HUES64 (cell line): Measurements from ENCODE around the gene HEBP1.

ENCODE experiments used
- H3K27ac ChIP-seq: 2 replicates; pipeline ENCODE4 v1.7.0; 2013; ENCODE audit warnings: low read depth, low read length, inconsistent platforms
- H3K27me3 ChIP-seq: 2 replicates; pipeline ENCODE4 v1.6.1; 2013; ENCODE audit warnings: mild to moderate bottlenecking, low read length; ENCODE audit not compliant: insufficient read depth
- H3K36me3 ChIP-seq: 2 replicates; pipeline ENCODE4 v1.6.1; 2013; ENCODE audit warnings: mild to moderate bottlenecking, low read length; ENCODE audit not compliant: insufficient read depth
- H3K4me1 ChIP-seq: 2 replicates; pipeline ENCODE4 v1.6.1; 2013; ENCODE audit warnings: mild to moderate bottlenecking, low read length, moderate library complexity; ENCODE audit not compliant: insufficient read depth
- H3K4me3 ChIP-seq: 2 replicates; pipeline ENCODE4 v1.5.1; 2013; ENCODE audit warnings: mild to moderate bottlenecking, low read length, moderate library complexity
- H3K9ac ChIP-seq: 2 replicates; pipeline ENCODE4 v1.6.1; 2013; ENCODE audit warnings: mild to moderate bottlenecking, low read depth, low read length
- H3K9me3 ChIP-seq: 2 replicates; pipeline ENCODE4 v1.6.1; 2013; ENCODE audit warnings: low read depth, low read length; ENCODE audit not compliant: insufficient read depth
- WGBS: fragments of 150-250, 120-280 bp; methylation state at CpG from one replicate; pipeline ENCODE4 v1.1.7; 2013; ENCODE audit warnings: missing lambda C conversion rate; 5-methylcytosine and 5-hydroxymethylcytosine counted together

The HEBP1 gene

GRCh38 chr12:13023811-13024530, 23.9 kb upstream of the HEBP1 start:
- Histone ChIP-seq H3K9ac (no peak overlapping the region), H3K4me3 (no peak overlapping the region)
- 91% methylated on average over 6 of the region's 6 CpGs for WGBS

GRCh38 chr12:13022851-13023271, 22.8 kb upstream of the HEBP1 start:
- Histone ChIP-seq H3K9ac (no peak overlapping the region), H3K9me3 (no peaks in the 10 kb centered on the region), H3K4me1 (no peaks in the 10 kb centered on the region), H3K27ac (no peak overlapping the region), H3K27me3 (no peaks in the 10 kb centered on the region), H3K36me3 (no peaks in the 10 kb centered on the region), H3K4me3 (no peak overlapping the region)
- 94% methylated on average over 6 of the region's 6 CpGs for WGBS

More at GRCh38 chr12:13023811-13024530, 23.9 kb upstream of the HEBP1 start:
- Histone ChIP-seq H3K9me3 (no peaks in the 10 kb centered on the region), H3K36me3 (no peaks in the 10 kb centered on the region), H3K4me1 (peaks cover 4% of the 10 kb centered on the region; the same call in 1 of the 2 replicates), H3K27me3 (no peaks in the 10 kb centered on the region), H3K27ac (no peak overlapping the region)

GRCh38 chr12:13011098-13011497, 11.0 kb upstream of the HEBP1 start:
- peaks cover 6% of the 10 kb centered on the region for H3K4me1 ChIP-seq
- H3K27ac ChIP-seq, result no peak overlapping the region
- H3K36me3 ChIP-seq, result no peaks in the 10 kb centered on the region
- no peaks in the 10 kb centered on the region for H3K27me3 ChIP-seq
- no peaks in the 10 kb centered on the region for H3K9me3 ChIP-seq
- 90% methylated on average over 6 of the region's 6 CpGs for WGBS
- no peak overlapping the region for H3K9ac ChIP-seq
- H3K4me3 ChIP-seq, result no peak overlapping the region

- Histone ChIP-seq H3K4me1 (peaks cover 11% of the 10 kb centered on the region), H3K9me3 (no peaks in the 10 kb centered on the region), H3K4me3 (no peak overlapping the region), H3K27me3 (no peaks in the 10 kb centered on the region), H3K36me3 (no peaks in the 10 kb centered on the region), H3K27ac (no peak overlapping the region), H3K9ac (no peak overlapping the region)
- 93% methylated on average over 5 of the region's 5 CpGs for WGBS
Measured at GRCh38 chr12:13008741-13009380, 8.8 kb upstream of the HEBP1 start.

- WGBS, result 93% methylated on average over 7 of the region's 7 CpGs
- H3K9ac ChIP-seq, result no peak overlapping the region
- H3K27me3 ChIP-seq, result peaks cover 10% of the 10 kb centered on the region
- no peak overlapping the region for H3K27ac ChIP-seq
- H3K36me3 ChIP-seq, result no peaks in the 10 kb centered on the region
- H3K9me3 ChIP-seq, result no peaks in the 10 kb centered on the region
- peaks cover 11% of the 10 kb centered on the region for H3K4me1 ChIP-seq
- no peak overlapping the region for H3K4me3 ChIP-seq
Measured at GRCh38 chr12:13007496-13008233, 7.6 kb upstream of the HEBP1 start.

- Histone ChIP-seq H3K4me3 (no peak overlapping the region), H3K27me3 (peaks cover 23% of the 10 kb centered on the region), H3K9me3 (no peaks in the 10 kb centered on the region), H3K9ac (no peak overlapping the region), H3K27ac (0 out of 2 replicates have a peak overlapping the region, but pooled peaks have one; percentile 6), H3K36me3 (no peaks in the 10 kb centered on the region), H3K4me1 (peaks cover 15% of the 10 kb centered on the region)
- 51% methylated on average over 2 of the region's 2 CpGs for WGBS
Measured at GRCh38 chr12:13005649-13006048, 5.6 kb upstream of the HEBP1 start.

GRCh38 chr12:13004986-13005385, 4.9 kb upstream of the HEBP1 start:
- H3K9ac ChIP-seq, result no peak overlapping the region
- no peak overlapping the region for H3K27ac ChIP-seq
- H3K4me1 ChIP-seq, result peaks cover 15% of the 10 kb centered on the region
- H3K9me3 ChIP-seq, result no peaks in the 10 kb centered on the region
- WGBS, result 71% methylated on average over 3 of the region's 3 CpGs
- no peak overlapping the region for H3K4me3 ChIP-seq
- H3K36me3 ChIP-seq, result no peaks in the 10 kb centered on the region
- peaks cover 23% of the 10 kb centered on the region for H3K27me3 ChIP-seq

GRCh38 chr12:13004361-13004760, 4.3 kb upstream of the HEBP1 start:
- peaks cover 23% of the 10 kb centered on the region for H3K27me3 ChIP-seq
- WGBS, result 86% methylated on average over 1 of the region's 3 CpGs
- no peaks in the 10 kb centered on the region for H3K9me3 ChIP-seq
- peaks cover 15% of the 10 kb centered on the region for H3K4me1 ChIP-seq
- no peak overlapping the region for H3K27ac ChIP-seq
- H3K9ac ChIP-seq, result no peak overlapping the region
- no peak overlapping the region for H3K4me3 ChIP-seq
- no peaks in the 10 kb centered on the region for H3K36me3 ChIP-seq

GRCh38 chr12:13002301-13003097, 2.4 kb upstream of the HEBP1 start:
- Histone ChIP-seq H3K4me3 (no peak overlapping the region), H3K36me3 (no peaks in the 10 kb centered on the region), H3K27me3 (peaks cover 23% of the 10 kb centered on the region), H3K27ac (no peak overlapping the region), H3K9ac (no peak overlapping the region), H3K9me3 (no peaks in the 10 kb centered on the region), H3K4me1 (peaks cover 15% of the 10 kb centered on the region)
- 95% methylated on average over 10 of the region's 10 CpGs for WGBS

- Histone ChIP-seq H3K4me1 (peaks cover 15% of the 10 kb centered on the region), H3K27ac (no peak overlapping the region; the same call in 1 of the 2 replicates), H3K36me3 (no peaks in the 10 kb centered on the region), H3K4me3 (peak overlapping the region; percentile 78), H3K27me3 (peaks cover 23% of the 10 kb centered on the region), H3K9ac (peak overlapping the region; percentile 68; the same call in 1 of the 2 replicates), H3K9me3 (no peaks in the 10 kb centered on the region)
- WGBS, result 52% methylated on average over 16 of the region's 16 CpGs
Measured at GRCh38 chr12:13001775-13002040, 1.6 kb upstream of the HEBP1 start.
